GM18499 (cell line): ENCODE measurements around the gene PLCG2.

Experiments
- ATAC-seq: cut with Tn5 transposase; IDR thresholded peaks from one replicate; pipeline ENCODE4 v1.9.1; 2021; ENCODE audit warnings: moderate number of reproducible peaks; ENCODE audit not compliant: insufficient read depth, unreplicated experiment

The PLCG2 gene

DNA sequence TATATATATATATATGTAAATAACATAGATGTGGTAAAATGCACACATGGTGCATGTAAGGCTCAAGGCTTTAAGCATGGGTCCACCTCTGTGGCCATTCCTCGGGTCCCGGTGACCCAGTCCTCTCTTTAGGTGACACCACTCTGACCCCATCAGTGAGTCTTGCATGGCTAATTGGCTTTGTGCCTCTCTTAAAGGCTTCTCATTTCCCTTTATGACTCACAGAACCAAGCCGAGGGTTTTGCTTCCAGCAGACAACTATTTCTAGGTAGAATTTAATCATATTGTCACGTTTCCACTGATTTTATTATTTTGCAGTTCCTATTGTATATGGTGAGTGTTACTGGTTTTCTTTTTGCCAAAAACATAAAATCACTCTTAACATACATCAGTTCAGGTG lies 59.7 kb downstream of the PLCG2 start:
- ATAC-seq = no peak

DNA sequence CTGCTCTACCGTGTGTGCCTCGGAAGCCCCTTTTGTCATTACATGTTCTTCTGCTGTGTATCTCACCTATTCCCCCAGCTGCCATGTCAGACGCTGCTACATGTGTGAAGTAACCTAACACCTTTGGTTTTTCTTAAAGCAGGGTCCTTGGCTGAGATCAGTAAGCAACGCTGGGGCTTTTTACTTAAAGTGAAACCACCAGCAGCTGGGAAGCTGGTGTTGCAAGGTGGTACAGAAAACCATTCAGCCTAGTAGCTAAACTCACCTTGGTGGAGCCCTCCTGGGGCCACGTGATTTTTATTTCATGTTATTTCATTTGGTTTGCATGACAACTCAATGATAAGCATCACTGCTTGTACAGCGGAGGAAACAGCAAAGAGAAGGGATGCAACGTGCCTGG lies 62.6 kb downstream of the PLCG2 start:
- ATAC-seq = no peak

DNA sequence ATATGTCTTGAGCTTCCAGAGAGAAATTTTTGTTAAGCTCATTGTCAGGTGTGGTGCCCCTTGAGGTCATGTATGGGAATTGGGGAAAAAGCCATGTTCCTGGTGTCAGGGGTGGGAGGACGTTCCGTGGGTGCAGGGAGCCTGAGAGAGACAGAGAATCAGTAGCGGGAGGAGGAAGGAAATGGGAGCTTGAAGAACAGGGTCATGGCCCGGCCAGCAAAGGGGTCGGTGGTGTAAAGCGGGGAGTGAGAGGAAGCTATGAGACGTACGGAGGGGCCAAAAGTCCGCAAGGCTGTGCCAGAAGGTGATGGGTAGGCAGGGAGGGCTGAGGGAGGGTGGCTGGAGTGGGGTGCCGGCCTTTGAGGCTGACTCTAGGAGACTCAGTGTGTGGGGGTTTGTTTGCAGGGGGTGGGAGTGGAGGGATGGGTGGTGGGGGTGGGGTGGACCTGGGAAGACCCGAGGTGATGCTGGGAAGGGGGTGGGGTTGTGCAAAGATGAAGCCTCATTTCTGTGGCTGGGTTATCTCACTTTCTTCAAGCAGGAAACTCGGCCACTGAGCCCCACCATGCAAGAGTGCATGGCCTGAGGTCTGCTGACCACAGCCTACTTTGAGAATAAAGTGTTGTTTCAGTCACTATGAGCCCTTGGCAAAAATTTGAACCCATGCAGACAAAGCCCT lies 63.6 kb downstream of the PLCG2 start:
- no peak for ATAC-seq

DNA sequence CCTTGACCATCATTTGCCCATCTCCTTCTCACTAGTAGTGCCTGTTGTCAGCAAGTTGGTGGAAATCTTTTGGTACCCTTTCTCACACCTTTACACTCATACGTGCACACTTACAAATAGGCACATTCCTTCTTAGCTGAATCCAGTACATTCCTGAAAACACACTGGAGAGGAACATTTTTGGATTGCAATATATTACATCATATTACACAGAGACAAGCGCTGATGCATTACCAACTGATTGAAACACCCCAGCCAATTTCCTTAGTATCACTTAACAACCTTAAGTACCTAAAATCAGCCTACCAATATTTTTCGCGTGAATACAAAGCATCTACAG lies 64.1 kb downstream of the PLCG2 start:
- ATAC-seq = no peak

DNA sequence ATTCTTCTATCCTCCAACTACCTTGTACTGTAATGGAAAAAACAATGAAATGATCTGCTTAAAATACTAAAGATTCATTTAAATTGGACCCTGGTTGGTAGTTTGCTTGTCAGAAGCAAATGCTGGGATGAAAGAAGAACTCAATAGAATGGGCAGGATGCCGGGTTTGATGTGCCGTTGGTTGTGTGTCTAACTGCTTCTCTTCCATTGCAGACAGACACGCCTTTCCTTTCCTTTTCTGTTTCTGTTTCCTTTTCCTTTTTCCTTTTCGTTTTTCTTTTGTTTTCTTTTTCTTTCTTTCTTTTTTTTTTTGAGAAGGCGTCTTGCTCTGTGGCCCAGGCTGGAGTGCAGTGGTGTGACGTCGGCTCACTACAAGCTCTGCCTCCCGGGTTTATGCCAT lies 64.6 kb downstream of the PLCG2 start:
- ATAC-seq = no peak

DNA sequence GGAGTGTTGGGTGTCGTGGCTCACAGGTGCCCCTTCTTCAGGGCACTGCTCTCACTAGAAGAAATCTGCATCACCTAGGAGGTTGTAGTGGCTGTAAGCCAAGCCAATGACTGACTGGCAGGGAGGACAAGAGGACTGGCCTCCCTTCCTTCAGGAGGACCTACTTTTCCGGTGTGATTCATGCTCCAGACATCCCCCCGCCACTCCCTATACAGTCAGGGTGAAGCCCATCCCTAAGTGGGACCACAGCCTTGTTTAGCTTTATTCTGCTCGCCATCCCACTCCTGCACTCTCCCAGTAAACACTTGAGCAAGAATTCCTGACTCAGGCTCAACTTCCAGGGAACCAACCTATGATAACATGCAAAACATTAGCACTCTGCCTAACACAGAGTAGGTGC lies 67.0 kb downstream of the PLCG2 start:
- ATAC-seq = no peak

- no peak for ATAC-seq
Observed at GRCh38 chr16:81848306-81848853, 69.3 kb downstream of the PLCG2 start.

- no peak for ATAC-seq
Observed at GRCh38 chr16:81850197-81850944, 71.3 kb downstream of the PLCG2 start.

DNA sequence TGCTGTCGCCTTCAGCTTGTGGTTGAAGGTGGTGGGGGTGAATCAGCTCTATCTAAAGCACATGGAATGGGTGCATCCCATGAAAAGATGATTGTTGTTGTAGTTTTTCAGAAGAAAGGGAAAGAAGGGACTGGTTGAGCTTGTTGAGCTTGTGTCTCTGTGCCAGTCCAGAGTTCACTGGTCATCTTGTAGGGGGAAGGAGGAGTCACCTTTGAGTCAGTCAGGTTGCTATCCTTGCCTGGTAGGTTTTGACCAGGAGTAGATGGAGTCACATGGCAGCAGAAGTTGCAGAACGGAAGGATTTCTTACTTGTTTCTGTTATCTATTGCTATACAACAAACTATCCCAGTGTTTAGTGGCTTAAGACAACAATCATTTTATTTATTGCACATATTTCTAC lies 73.3 kb downstream of the PLCG2 start:
- ATAC-seq = no peak

GRCh38 chr16:81855552-81856153 lies 76.6 kb downstream of the PLCG2 start:
- no peak for ATAC-seq

GRCh38 chr16:81860287-81861266 lies 81.5 kb downstream of the PLCG2 start:
- ATAC-seq = no peak

DNA sequence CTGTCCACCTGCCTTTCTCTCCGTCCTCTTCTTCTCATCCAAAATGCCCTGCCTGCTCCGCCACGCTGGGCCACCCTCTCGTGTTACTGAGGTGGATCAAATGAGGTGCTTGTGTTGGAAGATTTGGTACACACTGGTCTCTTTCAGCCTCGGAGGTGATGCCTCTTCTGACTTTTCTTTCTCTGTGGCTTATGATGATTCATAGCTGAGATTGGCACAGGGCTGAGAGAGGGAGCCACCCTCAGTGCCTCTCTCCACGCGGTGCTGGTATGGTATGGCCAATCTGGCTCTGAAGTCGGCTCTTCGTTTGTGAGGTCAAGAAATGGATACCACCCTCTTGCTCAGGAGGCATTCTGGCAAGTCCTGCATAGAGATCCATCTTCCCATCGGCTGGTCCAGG lies 82.4 kb downstream of the PLCG2 start:
- ATAC-seq = no peak

- ATAC-seq = no peak
Observed at GRCh38 chr16:81861915-81862314, 82.8 kb downstream of the PLCG2 start.

DNA sequence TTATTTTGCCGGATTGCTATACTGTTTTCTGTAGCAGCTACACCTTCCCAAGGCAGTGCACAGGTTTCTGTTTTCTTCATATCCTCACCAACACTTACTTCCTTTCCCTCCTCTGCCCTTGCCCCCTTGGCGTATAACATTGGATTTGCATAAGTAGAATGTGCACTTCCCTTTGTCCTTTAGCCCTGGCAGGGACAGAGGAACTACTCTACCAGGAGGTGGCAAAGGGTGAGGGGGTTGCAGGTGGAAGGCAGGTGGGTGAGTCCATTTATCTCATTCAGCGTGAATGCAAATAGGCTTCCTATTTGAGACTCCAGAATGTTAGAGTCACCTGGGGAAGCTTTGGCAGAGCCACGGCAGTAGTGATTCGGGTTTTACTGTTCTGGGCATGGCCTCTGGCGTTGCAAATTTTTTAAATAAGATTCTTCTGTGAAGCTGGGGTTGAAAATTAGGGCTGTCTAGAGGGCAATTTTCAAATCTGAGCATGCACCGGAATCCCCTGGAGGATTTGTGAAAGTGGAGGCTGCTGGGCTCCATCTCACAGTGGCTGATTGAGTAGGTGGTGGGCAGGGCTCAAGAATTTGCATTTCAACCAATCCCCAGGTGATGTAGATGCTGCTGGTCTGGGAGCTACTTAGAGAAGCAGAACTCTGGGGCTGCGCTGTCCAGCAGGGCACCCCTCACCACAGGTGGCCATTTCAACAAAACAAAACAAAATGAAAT lies 84.7 kb downstream of the PLCG2 start:
- ATAC-seq = no peak

DNA sequence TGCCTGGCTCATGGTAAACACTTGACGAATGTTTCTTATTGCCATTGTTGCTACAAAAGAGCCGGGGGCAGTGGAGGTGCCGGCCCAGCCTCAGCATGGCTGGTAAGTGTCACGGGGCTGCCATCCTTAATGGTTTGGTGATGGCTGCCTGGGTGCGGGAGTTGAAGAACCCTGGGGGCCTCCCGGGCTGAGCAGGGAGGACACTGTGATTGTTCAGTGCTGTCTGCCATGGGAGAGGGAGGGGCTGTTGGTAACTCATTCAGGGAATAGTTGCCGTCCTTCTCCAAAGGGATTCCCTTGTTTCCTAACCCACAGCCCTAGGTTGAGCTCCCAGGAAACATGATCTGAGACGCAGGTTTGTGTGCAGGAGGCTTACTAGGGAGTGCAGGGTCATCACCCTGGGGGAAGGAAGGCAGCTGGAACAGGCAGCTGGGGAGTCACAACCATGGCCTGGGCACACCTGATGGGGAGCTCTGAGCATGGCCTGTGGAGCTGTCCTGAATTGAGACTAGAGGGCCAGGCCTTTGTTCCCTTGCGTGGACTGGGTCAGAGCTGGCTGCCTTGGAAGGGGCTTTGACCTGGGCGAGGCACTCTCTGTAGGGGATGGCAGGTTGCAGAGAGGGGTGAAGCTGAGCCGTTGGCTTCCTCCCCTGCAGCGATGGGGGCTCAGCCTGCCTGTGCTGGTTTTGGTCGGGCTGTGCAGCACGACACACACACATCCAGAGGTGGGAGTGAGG lies 85.7 kb downstream of the PLCG2 start:
- no peak for ATAC-seq

GRCh38 chr16:81866820-81867440 lies 87.8 kb downstream of the PLCG2 start:
- ATAC-seq = no peak

- no peak for ATAC-seq
Observed at GRCh38 chr16:81868057-81868748, 89.1 kb downstream of the PLCG2 start.

DNA sequence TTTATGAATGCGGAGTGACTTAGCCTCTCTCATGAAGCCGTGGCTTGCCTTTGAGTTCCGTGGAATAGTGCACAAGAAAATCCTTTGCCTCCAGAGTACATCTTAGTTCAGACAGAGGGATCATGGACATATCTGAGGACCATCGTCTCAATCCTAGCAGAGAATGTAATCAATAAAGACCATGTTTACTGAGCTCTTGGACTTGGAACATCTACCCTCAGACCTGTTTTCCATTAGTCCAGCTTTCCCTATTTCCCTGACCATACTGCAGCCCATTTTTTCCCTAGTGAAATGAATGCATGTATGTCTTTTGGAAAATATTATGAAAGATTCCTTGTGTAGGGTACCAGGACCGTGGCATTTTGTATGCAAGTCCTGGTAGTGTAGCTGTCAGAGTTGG lies 90.2 kb downstream of the PLCG2 start:
- no peak for ATAC-seq
